ENCODE results near the gene ELK1.
"Not testable (repeated sequence)": the region's sequence is repeated elsewhere in the genome, so short reads cannot be mapped to it uniquely, and the experiment has no call there.

The ELK1 gene

GRCh38 chrX:47613082-47613481 is 37.3 kb downstream of the ELK1 start:
- DNase-seq (ENCODE audit: low read depth in 2 of 3, low spot score in 2 of 3) = no peak

DNA sequence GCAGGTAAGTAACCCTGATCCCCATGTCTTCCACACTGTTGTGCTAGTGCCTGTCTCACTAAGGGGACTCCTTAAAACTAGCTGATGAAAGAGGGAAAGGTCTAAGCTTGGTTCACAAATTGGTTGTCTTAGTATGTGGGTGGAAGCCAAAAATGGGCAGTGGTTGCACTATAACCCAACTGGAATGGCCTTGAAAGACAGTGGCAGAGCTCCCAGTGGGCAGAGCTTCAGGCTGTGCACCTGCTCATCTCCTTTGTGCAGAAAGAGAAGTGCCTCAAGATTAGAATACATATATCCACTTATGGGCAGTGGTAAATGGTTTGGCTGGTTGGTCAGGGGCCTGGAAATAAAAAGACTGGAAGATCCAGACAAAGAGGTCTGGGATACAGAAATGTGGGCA is 37.9 kb downstream of the ELK1 start:
- no peak for DNase-seq (ENCODE audit: low read depth in 2 of 3, low spot score in 2 of 3)

- no peak for DNase-seq (ENCODE audit: low read depth in 2 of 3, low spot score in 2 of 3)
Observed at GRCh38 chrX:47611926-47612325, 38.4 kb downstream of the ELK1 start.

- no peak for DNase-seq (ENCODE audit: low read depth in 2 of 3, low spot score in 2 of 3)
Observed at GRCh38 chrX:47611489-47611888, 38.9 kb downstream of the ELK1 start.

GRCh38 chrX:47610511-47610910 is 39.9 kb downstream of the ELK1 start:
- DNase-seq (ENCODE audit: low read depth in 2 of 3, low spot score in 2 of 3) = no peak

- no peak for DNase-seq (ENCODE audit: low read depth in 2 of 3, low spot score in 2 of 3)
Observed at GRCh38 chrX:47608130-47608810, 42.1 kb downstream of the ELK1 start.

- no peak for DNase-seq (ENCODE audit: low read depth in 2 of 3, low spot score in 2 of 3)
Observed at GRCh38 chrX:47607091-47607490, 43.3 kb downstream of the ELK1 start.

DNA sequence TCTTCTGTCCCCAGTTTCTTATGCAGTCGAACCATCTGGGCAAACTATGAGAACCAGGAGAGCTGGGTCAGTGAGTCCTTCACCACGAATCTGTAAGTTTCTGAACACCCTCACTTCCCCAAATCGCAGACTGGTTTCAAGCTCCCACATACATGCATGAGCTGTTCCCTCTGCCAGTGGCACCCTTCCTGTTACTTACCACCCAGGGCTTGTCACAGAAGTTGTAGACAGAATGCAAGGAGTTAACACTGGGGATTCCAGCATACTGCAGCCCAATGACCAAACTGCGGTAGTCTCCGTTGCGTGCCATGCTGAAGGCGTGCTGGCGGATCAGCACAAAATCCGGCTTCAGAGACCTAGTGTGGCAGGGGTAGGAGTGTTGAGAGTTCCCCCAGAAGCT is 45.3 kb downstream of the ELK1 start:
- no peak for DNase-seq (ENCODE audit: low read depth in 2 of 3, low spot score in 2 of 3)

- DNase-seq (ENCODE audit: low read depth in 2 of 3, low spot score in 2 of 3) = not testable (repeated sequence)
Observed at GRCh38 chrX:47603125-47603524, 47.2 kb downstream of the ELK1 start.

- no peak for DNase-seq (ENCODE audit: low read depth in 2 of 3, low spot score in 2 of 3)
Observed at GRCh38 chrX:47597222-47597621, 53.1 kb downstream of the ELK1 start.

GRCh38 chrX:47596256-47596655 is 54.1 kb downstream of the ELK1 start:
- no peak for DNase-seq (ENCODE audit: low read depth in 2 of 3, low spot score in 2 of 3)

DNA sequence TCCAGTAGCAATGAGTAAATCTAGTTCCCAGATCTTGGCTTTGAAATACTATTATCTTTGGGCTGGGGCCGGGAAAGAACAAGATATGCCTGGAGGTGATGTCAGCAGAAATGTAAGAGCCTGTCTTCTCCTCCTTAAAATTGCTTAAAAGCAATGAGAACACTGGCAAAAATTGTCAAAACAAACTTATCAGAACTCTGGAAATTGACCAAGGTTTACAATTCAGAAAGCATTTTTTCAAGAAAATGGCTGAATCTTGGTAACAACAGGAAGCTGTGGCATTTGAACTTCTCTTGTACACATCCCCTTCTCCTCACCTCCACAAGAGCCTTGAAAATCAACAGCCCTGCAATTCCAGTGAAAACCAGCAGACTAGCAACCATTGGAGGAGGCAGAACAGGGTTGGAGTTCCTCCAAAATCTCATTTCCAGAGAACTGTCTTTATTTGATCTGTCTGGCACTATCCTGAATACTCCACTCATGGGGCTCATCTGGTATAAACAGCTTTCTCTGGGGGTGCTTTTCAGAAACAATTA is 54.6 kb downstream of the ELK1 start:
- no peak for DNase-seq (ENCODE audit: low read depth in 2 of 3, low spot score in 2 of 3)

DNA sequence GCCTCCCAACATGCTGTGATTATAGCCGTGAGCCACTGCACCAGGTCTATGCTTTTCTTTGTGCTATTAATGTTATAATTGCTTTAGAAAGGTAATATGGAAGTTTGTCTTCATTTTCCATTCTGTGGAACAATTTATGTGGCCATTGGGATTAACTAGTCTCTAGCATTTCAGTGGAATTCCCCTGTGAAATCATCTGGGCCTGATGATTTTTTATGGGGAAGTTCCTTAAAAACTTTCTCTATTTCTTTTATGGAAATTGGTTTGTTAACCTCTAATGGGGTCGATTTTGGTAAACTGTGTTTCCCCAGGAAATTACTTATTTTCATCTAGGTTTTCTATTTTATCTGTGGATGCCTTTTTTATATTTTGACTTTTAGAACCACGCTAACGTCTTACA is 56.8 kb downstream of the ELK1 start:
- DNase-seq (ENCODE audit: low read depth in 2 of 3, low spot score in 2 of 3) = no peak

DNA sequence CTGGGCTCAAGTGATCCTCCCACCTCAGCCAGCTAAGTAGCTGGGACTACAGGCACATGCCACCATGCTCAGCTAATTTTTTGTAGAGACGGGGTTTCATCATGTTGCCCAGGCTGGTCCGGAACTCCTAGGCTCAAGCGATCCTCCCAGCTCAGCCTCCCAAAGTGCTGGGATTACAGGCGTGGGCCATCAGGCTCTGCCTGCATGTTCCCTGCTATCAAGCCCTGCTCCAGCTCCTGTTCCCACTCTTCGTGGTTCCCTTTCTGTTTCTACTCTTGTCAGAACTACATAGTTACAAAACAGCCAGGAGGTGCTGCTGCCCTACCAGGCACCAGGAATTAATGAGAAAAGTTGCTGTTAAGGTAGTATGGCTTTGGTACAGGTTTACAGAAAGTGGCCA is 59.4 kb downstream of the ELK1 start:
- DNase-seq (ENCODE audit: low read depth in 2 of 3, low spot score in 2 of 3) = no peak

GRCh38 chrX:47587906-47588735 is 62.2 kb downstream of the ELK1 start:
- no peak for DNase-seq (ENCODE audit: low read depth in 2 of 3, low spot score in 2 of 3)

- no peak for DNase-seq (ENCODE audit: low read depth in 2 of 3, low spot score in 2 of 3)
Observed at GRCh38 chrX:47587091-47587891, 63.1 kb downstream of the ELK1 start.

- DNase-seq (ENCODE audit: low read depth in 2 of 3, low spot score in 2 of 3) = no peak
Observed at GRCh38 chrX:47586043-47586787, 64.1 kb downstream of the ELK1 start.
